Esophagus muscularis mucosa (tissue), 4 donors: ENCODE data around the gene KCNJ6.

Experiments
- EP300 ChIP-seq: sonication (generic); formaldehyde crosslinking; IDR thresholded peaks from one replicate; pipeline ENCODE4 v1.6.1; 2017; ENCODE audit warnings: antibody characterized with exemption
- POLR2AphosphoS5 ChIP-seq, 2 donors: sonication (generic); formaldehyde crosslinking; IDR thresholded peaks; one replicate each; pipeline ENCODE4 v1.6.1; 2017; ENCODE audit warnings: antibody characterized with exemption in 2 of 2
- TF ChIP-seq, protein P1 (sequence below), 3 experiments: fragments of 200-600 bp in 2 of 3; fragments of 450-650 bp in 1 of 3; sonication (generic) in 2 of 3; IDR thresholded peaks; one replicate each; pipeline ENCODE4 v1.5.1; 2017 to 2019; ENCODE audit warnings: antibody characterized with exemption in 3 of 3, mild to moderate bottlenecking in 2 of 3, moderate library complexity in 1 of 3

- no peak for TF ChIP-seq EP300
- TF ChIP-seq, protein P1, sequence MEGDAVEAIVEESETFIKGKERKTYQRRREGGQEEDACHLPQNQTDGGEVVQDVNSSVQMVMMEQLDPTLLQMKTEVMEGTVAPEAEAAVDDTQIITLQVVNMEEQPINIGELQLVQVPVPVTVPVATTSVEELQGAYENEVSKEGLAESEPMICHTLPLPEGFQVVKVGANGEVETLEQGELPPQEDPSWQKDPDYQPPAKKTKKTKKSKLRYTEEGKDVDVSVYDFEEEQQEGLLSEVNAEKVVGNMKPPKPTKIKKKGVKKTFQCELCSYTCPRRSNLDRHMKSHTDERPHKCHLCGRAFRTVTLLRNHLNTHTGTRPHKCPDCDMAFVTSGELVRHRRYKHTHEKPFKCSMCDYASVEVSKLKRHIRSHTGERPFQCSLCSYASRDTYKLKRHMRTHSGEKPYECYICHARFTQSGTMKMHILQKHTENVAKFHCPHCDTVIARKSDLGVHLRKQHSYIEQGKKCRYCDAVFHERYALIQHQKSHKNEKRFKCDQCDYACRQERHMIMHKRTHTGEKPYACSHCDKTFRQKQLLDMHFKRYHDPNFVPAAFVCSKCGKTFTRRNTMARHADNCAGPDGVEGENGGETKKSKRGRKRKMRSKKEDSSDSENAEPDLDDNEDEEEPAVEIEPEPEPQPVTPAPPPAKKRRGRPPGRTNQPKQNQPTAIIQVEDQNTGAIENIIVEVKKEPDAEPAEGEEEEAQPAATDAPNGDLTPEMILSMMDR (IDR thresholded peaks at IDR 0.05): no peak
- TF ChIP-seq POLR2AphosphoS5 (IDR thresholded peaks at IDR 0.05): no peak
Measured at GRCh38 chr21:37571442-37571841, 344.8 kb downstream of the KCNJ6 start.
